ENCODE measurements around the gene FRAS1. TPM values are rescaled to one million over a fixed set of nuclear protein-coding genes. Genes with fewer than 3 reads are reported as not detected.

The FRAS1 gene
- total RNA-seq, 1 experiment from 2014 or later, result 0.23 TPM

DNA sequence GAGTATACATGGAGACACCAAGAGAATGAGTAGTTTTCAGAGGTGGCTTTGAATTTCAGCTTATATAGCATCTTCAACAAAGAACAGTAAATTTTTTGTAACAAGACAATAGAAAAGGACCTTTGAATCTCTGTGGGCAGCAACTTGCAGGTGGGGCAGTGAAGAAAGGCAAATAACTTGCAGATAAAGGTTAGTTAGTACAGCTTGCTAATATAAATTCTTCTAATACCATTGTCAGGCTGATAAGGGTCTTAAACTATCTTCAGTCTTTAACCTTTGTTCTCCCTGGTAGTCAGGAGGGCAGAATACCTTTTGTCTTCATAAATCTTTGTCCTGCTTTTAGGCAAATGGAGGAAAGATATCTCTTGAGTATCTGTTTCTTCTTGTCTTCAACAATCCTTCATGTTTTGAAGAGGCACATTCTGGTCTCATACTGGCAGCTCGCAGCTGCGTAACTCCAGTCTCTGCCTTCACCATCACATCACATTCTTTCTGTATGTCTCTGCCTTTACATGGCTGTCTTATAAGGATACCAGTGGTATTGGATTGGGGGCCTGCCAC is 510.5 kb downstream of the FRAS1 start:
- TF ChIP-seq TCF7L2 (IDR thresholded peaks at IDR 0.05; ENCODE audit: low read depth, low read length) (no peak), POLR2AphosphoS5 (IDR thresholded peaks at IDR 0.05; ENCODE audit: low read depth, low read length) (no peak)
- TF ChIP-seq, protein P1, sequence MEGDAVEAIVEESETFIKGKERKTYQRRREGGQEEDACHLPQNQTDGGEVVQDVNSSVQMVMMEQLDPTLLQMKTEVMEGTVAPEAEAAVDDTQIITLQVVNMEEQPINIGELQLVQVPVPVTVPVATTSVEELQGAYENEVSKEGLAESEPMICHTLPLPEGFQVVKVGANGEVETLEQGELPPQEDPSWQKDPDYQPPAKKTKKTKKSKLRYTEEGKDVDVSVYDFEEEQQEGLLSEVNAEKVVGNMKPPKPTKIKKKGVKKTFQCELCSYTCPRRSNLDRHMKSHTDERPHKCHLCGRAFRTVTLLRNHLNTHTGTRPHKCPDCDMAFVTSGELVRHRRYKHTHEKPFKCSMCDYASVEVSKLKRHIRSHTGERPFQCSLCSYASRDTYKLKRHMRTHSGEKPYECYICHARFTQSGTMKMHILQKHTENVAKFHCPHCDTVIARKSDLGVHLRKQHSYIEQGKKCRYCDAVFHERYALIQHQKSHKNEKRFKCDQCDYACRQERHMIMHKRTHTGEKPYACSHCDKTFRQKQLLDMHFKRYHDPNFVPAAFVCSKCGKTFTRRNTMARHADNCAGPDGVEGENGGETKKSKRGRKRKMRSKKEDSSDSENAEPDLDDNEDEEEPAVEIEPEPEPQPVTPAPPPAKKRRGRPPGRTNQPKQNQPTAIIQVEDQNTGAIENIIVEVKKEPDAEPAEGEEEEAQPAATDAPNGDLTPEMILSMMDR (IDR thresholded peaks at IDR 0.05), result no peak
- POLR2A ChIA-PET, result no interaction called here
- in situ Hi-C loops (cut with HindIII; ENCODE audit: low pct_unique_long_range_greater_than_20kb, low sequenced_read_pairs) (no loop called here), intact Hi-C loops (cut with micrococcal nuclease; ENCODE audit: unreplicated experiment) (no loop called here)
- CTCF ChIA-PET, result interaction anchor here (0.6 kb wide), 1 partner anchor 322 kb away, joined by 3 read pairs; no protein-coding TSS in a partner anchor
- no peak overlapping the region for H3K27ac ChIP-seq (ENCODE audit: low read length)
- H3K36me3 ChIP-seq (ENCODE audit: control insufficient read depth, insufficient read depth, low read length), result no peaks in the 10 kb centered on the region
- no peaks in the 10 kb centered on the region for H3K9me3 ChIP-seq (ENCODE audit: control insufficient read depth, insufficient read depth, low read depth, low read length)
- BruUV-seq (replicated peaks), result no TSS peak
- no peak for DNase-seq (ENCODE audit: low read depth, low spot score)
- ATAC-seq, result no peak
- no peaks in the 10 kb centered on the region for H3K4me1 ChIP-seq (ENCODE audit: control insufficient read depth, insufficient read depth, low read length)
- no peak overlapping the region for H3K4me3 ChIP-seq (ENCODE audit: low read depth in 2 of 2, low read length in 2 of 2)
- 0 out of 2 replicates have a peak, but pooled peaks cover 2% of the 10 kb centered on the region for H3K27me3 ChIP-seq (ENCODE audit: control insufficient read depth, insufficient read depth, low read length)

DNA sequence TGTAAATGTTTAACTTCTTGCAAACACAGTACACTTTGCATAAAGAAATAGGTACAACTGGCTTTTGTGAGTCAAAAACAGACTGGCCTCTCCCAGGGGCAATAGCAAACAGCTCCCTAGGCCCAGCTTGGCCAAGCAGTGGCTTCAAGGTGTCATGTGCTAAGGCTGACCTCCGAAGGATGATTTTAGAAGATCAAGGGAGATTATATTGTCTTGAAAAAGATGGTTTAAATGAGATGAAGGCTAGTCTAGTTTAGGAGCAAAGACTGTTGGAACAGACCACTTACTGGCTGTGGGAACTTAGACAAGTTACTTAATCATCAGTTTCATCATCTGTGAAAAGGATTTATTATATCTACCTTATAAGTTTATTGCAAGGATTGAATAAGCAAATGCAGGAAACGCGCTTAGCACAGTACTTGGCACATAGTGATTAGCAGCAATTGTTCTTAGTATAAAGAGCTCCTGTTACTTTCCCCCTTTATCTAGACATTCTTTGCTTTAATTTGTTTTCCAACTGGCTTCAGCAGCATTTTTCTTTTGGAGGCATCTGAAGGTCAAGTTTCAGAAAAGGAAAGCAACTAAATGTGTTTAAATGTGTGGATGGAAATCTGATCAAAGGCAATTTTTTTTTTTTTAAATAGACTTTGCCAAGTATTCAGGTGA is 511.6 kb downstream of the FRAS1 start:
- ChIA-PET CTCF (no interaction called here), POLR2A (no interaction called here)
- Histone ChIP-seq H3K36me3 (ENCODE audit: control insufficient read depth, insufficient read depth, low read length) (no peaks in the 10 kb centered on the region), H3K27ac (ENCODE audit: low read length) (no peak overlapping the region), H3K27me3 (ENCODE audit: control insufficient read depth, insufficient read depth, low read length) (0 out of 2 replicates have a peak, but pooled peaks cover 2% of the 10 kb centered on the region), H3K9me3 (ENCODE audit: control insufficient read depth, insufficient read depth, low read depth, low read length) (no peaks in the 10 kb centered on the region), H3K4me1 (ENCODE audit: control insufficient read depth, insufficient read depth, low read length) (no peaks in the 10 kb centered on the region), H3K4me3 (ENCODE audit: low read depth in 2 of 2, low read length in 2 of 2) (no peak overlapping the region)
- no TSS peak for BruUV-seq (replicated peaks)
- DNase-seq (ENCODE audit: low read depth, low spot score) (no peak), ATAC-seq (no peak)
- TF ChIP-seq, protein P2, sequence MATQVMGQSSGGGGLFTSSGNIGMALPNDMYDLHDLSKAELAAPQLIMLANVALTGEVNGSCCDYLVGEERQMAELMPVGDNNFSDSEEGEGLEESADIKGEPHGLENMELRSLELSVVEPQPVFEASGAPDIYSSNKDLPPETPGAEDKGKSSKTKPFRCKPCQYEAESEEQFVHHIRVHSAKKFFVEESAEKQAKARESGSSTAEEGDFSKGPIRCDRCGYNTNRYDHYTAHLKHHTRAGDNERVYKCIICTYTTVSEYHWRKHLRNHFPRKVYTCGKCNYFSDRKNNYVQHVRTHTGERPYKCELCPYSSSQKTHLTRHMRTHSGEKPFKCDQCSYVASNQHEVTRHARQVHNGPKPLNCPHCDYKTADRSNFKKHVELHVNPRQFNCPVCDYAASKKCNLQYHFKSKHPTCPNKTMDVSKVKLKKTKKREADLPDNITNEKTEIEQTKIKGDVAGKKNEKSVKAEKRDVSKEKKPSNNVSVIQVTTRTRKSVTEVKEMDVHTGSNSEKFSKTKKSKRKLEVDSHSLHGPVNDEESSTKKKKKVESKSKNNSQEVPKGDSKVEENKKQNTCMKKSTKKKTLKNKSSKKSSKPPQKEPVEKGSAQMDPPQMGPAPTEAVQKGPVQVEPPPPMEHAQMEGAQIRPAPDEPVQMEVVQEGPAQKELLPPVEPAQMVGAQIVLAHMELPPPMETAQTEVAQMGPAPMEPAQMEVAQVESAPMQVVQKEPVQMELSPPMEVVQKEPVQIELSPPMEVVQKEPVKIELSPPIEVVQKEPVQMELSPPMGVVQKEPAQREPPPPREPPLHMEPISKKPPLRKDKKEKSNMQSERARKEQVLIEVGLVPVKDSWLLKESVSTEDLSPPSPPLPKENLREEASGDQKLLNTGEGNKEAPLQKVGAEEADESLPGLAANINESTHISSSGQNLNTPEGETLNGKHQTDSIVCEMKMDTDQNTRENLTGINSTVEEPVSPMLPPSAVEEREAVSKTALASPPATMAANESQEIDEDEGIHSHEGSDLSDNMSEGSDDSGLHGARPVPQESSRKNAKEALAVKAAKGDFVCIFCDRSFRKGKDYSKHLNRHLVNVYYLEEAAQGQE (IDR thresholded peaks at IDR 0.05; ENCODE audit: insufficient read depth in 1 of 2, low read depth in 2 of 2, low read length in 1 of 2), result no peak
- TF ChIP-seq, protein P1 (IDR thresholded peaks at IDR 0.05), result no peak
- TF ChIP-seq SIN3A (IDR thresholded peaks at IDR 0.05; ENCODE audit: borderline replicate concordance, insufficient read depth, low read depth, low read length) (no peak), POLR2AphosphoS5 (IDR thresholded peaks at IDR 0.05; ENCODE audit: low read depth, low read length) (no peak), TCF7L2 (IDR thresholded peaks at IDR 0.05; ENCODE audit: low read depth, low read length) (no peak)
- intact Hi-C loops (cut with micrococcal nuclease; ENCODE audit: unreplicated experiment), result no loop called here
- in situ Hi-C loops (cut with HindIII; ENCODE audit: low pct_unique_long_range_greater_than_20kb, low sequenced_read_pairs), result no loop called here

All from Panc1 (cell line).